Measurements from ENCODE around the gene CFAP251. TPM values are rescaled to one million over a fixed set of nuclear protein-coding genes. Genes with fewer than 3 reads are reported as not detected.
A peak's percentile ranks its signal among the peaks of the same experiment; 100 is the strongest.
"Not testable (repeated sequence)": the region's sequence is repeated elsewhere in the genome, so short reads cannot be mapped to it uniquely, and the experiment has no call there.

Gene CFAP251
- total RNA-seq, 1 experiment from 2014 or later, result 0.81 TPM

- Histone ChIP-seq H3K79me2 (ENCODE audit: insufficient read depth, low read length) (no peaks in the 10 kb centered on the region), H3K27ac (ENCODE audit: insufficient read length, low read depth, low read length) (no peak overlapping the region), H4K20me1 (ENCODE audit: control insufficient read depth, insufficient read depth, insufficient read length) (no peaks in the 10 kb centered on the region), H3K23me2 (ENCODE audit: insufficient read length, low read depth, low read length, poor library complexity, severe bottlenecking) (no peaks in the 10 kb centered on the region), H4K8ac (replicated peaks; ENCODE audit: insufficient read length, low read depth, low read length) (no peak overlapping the region), H3K18ac (ENCODE audit: insufficient read length, low read depth, low read length) (no peak overlapping the region), H2AK5ac (ENCODE audit: insufficient read length, low read length) (no peak overlapping the region), H4K5ac (ENCODE audit: insufficient read length, low read depth, low read length) (no peak overlapping the region), H3K56ac (ENCODE audit: insufficient read length, low read depth, low read length) (no peak overlapping the region), H3K4ac (ENCODE audit: low read depth, low read length) (no peak overlapping the region), H3T11ph (ENCODE audit: low read length) (no peak overlapping the region), H3K4me2 (ENCODE audit: insufficient read depth, insufficient read length, low read length) (no peak overlapping the region), H3K79me1 (ENCODE audit: insufficient read depth, low read depth, low read length, poor library complexity, severe bottlenecking) (no peaks in the 10 kb centered on the region), H3K4me1 (ENCODE audit: insufficient read depth, low read length) (no peaks in the 10 kb centered on the region), H3K9me3 (ENCODE audit: control insufficient read depth, low read depth, low read length) (no peaks in the 10 kb centered on the region), H4K91ac (ENCODE audit: insufficient read length, low read depth, low read length) (no peak overlapping the region), H2BK20ac (ENCODE audit: low read depth, low read length, poor library complexity, severe bottlenecking) (no peak overlapping the region), H3K9ac (ENCODE audit: extremely low read depth, insufficient read length, low read length) (no peak overlapping the region), H2BK12ac (ENCODE audit: insufficient read length, low read depth, low read length) (no peak overlapping the region), H2BK5ac (ENCODE audit: insufficient read length, low read length) (no peak overlapping the region), H2AFZ (ENCODE audit: low read length) (no peak overlapping the region), H2BK15ac (ENCODE audit: low read depth, low read length) (no peak overlapping the region), H2BK120ac (ENCODE audit: low read depth, low read length, poor library complexity, severe bottlenecking) (no peak overlapping the region), H3K27me3 (ENCODE audit: insufficient read depth, low read length) (no peaks in the 10 kb centered on the region), H3K14ac (ENCODE audit: insufficient read depth, low read length) (no peak overlapping the region), H3K23ac (ENCODE audit: insufficient read length, low read depth, low read length) (no peak overlapping the region)
- TF ChIP-seq CTCF (conservative IDR thresholded peaks at IDR 0.05), result no peak
- Mint-ChIP-seq H3K4me3 (no peak overlapping the region), H3K9me3 (no peaks in the 10 kb centered on the region), H3K27ac (peak overlapping the region in 1 of 3 experiments; percentile 12; a peak in 2 of 7 replicates), H3K4me1 (peaks cover 0 to 4% of the 10 kb centered on the region in 2 experiments; a peak in 1 of 4 replicates), H3K36me3 (ENCODE audit: insufficient read depth in 1 of 3, low read depth in 3 of 3) (peaks cover 21 to 68% (median 56%) of the 10 kb centered on the region in 3 experiments; a peak in 6 of 7 replicates), H3K27me3 (ENCODE audit: low read depth) (no peaks in the 10 kb centered on the region)
- WGBS (ENCODE audit: extremely low coverage, insufficient read length, low lambda C conversion rate), result no CpG with 5 or more reads among the region's 21 CpGs
- DNase-seq, result no peak
Observed at GRCh38 chr12:122040579-122041386, 122.4 kb downstream of the CFAP251 start.

GRCh38 chr12:122041458-122041857 is 123.1 kb downstream of the CFAP251 start:
- peaks cover 17 to 68% (median 56%) of the 10 kb centered on the region in 3 experiments; a peak in 6 of 7 replicates for H3K36me3 Mint-ChIP-seq (ENCODE audit: insufficient read depth in 1 of 3, low read depth in 3 of 3)
- H3K79me2 ChIP-seq (ENCODE audit: insufficient read depth, low read length); H3K56ac ChIP-seq (ENCODE audit: insufficient read length, low read depth, low read length); H3K79me1 ChIP-seq (ENCODE audit: insufficient read depth, low read depth, low read length, poor library complexity, severe bottlenecking); H4K20me1 ChIP-seq (ENCODE audit: control insufficient read depth, insufficient read depth, insufficient read length); H3K23me2 ChIP-seq (ENCODE audit: insufficient read length, low read depth, low read length, poor library complexity, severe bottlenecking); H3K27ac Mint-ChIP-seq; H3K4ac ChIP-seq (ENCODE audit: low read depth, low read length); H4K91ac ChIP-seq (ENCODE audit: insufficient read length, low read depth, low read length); H4K5ac ChIP-seq (ENCODE audit: insufficient read length, low read depth, low read length); H3K27me3 ChIP-seq (ENCODE audit: insufficient read depth, low read length); H3T11ph ChIP-seq (ENCODE audit: low read length); H2BK5ac ChIP-seq (ENCODE audit: insufficient read length, low read length); H3K23ac ChIP-seq (ENCODE audit: insufficient read length, low read depth, low read length); H4K8ac ChIP-seq (replicated peaks; ENCODE audit: insufficient read length, low read depth, low read length); H3K9me3 ChIP-seq (ENCODE audit: control insufficient read depth, low read depth, low read length); H3K27ac ChIP-seq (ENCODE audit: insufficient read length, low read depth, low read length); H3K18ac ChIP-seq (ENCODE audit: insufficient read length, low read depth, low read length); H3K14ac ChIP-seq (ENCODE audit: insufficient read depth, low read length); H3K4me1 ChIP-seq (ENCODE audit: insufficient read depth, low read length); H3K4me2 ChIP-seq (ENCODE audit: insufficient read depth, insufficient read length, low read length); H3K9ac ChIP-seq (ENCODE audit: extremely low read depth, insufficient read length, low read length); H2BK15ac ChIP-seq (ENCODE audit: low read depth, low read length); H2BK20ac ChIP-seq (ENCODE audit: low read depth, low read length, poor library complexity, severe bottlenecking); H3K9me3 Mint-ChIP-seq; H2AK5ac ChIP-seq (ENCODE audit: insufficient read length, low read length); H2BK120ac ChIP-seq (ENCODE audit: low read depth, low read length, poor library complexity, severe bottlenecking); DNase-seq; H3K27me3 Mint-ChIP-seq (ENCODE audit: low read depth); H3K4me3 Mint-ChIP-seq; H2BK12ac ChIP-seq (ENCODE audit: insufficient read length, low read depth, low read length); H2AFZ ChIP-seq (ENCODE audit: low read length); H3K4me1 Mint-ChIP-seq: not testable (repeated sequence)
- no CpG with 5 or more reads among the region's 3 CpGs for WGBS (ENCODE audit: extremely low coverage, insufficient read length, low lambda C conversion rate)

All from H9 (cell line).